ENCODE results near the gene ADCY4. TPM values are rescaled to one million over a fixed set of nuclear protein-coding genes. Genes with fewer than 3 reads are reported as not detected.

The ADCY4 gene
- total RNA-seq, 1 experiment from 2014 or later = 1.1 TPM

DNA sequence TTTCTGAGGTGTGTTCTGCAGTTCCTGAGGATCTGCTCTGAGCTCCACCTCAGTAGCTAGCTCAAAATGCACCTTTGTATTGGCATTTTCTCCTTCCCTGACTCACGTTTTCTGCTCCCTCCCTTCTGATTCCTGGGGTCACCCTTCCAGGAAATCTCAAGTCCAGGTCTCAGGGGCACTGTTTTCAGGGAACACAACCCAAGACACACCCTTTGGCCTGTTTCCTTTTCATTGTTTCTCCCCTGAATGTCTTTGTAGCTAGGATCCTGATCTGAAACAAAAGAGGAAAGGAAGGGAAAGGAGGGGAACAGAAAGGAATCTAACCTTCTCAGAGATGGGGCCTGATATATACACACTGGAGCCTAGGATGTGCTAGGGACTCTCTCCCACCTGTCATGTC, 12.3 kb upstream of the ADCY4 start:
- Mint-ChIP-seq H3K27me3 (ENCODE audit: low read depth) (peaks cover 88% of the 10 kb centered on the region), H3K36me3 (no peaks in the 10 kb centered on the region), H3K27ac (no peak overlapping the region), H3K4me1 (no peaks in the 10 kb centered on the region), H3K9me3 (no peaks in the 10 kb centered on the region), H3K4me3 (no peak overlapping the region)
- TF ChIP-seq, protein P1, sequence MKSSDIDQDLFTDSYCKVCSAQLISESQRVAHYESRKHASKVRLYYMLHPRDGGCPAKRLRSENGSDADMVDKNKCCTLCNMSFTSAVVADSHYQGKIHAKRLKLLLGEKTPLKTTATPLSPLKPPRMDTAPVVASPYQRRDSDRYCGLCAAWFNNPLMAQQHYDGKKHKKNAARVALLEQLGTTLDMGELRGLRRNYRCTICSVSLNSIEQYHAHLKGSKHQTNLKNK (CRISPR knock-in tag; IDR thresholded peaks at IDR 0.05) = no peak
- TF ChIP-seq ELF4 (CRISPR knock-in tag; IDR thresholded peaks at IDR 0.05; ENCODE audit: low read depth) (no peak), JUN (CRISPR knock-in tag; IDR thresholded peaks at IDR 0.05) (no peak), NR2C2 (CRISPR knock-in tag; IDR thresholded peaks at IDR 0.05) (no peak), CREB1 (CRISPR knock-in tag; IDR thresholded peaks at IDR 0.05) (no peak), FOXP1 (CRISPR knock-in tag; IDR thresholded peaks at IDR 0.05; ENCODE audit: borderline replicate concordance) (no peak), MYBL2 (CRISPR knock-in tag; IDR thresholded peaks at IDR 0.05) (no peak), SMAD3 (CRISPR knock-in tag; IDR thresholded peaks at IDR 0.05; ENCODE audit: borderline replicate concordance) (no peak), NR3C1 (CRISPR knock-in tag; conservative IDR thresholded peaks at IDR 0.05; ENCODE audit: low read depth) (no peak)
- TF ChIP-seq, protein P2, sequence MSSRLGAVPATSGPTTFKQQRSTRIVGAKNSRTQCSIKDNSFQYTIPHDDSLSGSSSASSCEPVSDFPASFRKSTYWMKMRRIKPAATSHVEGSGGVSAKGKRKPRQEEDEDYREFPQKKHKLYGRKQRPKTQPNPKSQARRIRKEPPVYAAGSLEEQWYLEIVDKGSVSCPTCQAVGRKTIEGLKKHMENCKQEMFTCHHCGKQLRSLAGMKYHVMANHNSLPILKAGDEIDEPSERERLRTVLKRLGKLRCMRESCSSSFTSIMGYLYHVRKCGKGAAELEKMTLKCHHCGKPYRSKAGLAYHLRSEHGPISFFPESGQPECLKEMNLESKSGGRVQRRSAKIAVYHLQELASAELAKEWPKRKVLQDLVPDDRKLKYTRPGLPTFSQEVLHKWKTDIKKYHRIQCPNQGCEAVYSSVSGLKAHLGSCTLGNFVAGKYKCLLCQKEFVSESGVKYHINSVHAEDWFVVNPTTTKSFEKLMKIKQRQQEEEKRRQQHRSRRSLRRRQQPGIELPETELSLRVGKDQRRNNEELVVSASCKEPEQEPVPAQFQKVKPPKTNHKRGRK (CRISPR knock-in tag; IDR thresholded peaks at IDR 0.05; ENCODE audit: borderline replicate concordance) = no peak
- CTCF ChIA-PET = interaction anchor here (0.9 to 4.0 kb wide), 5 partner anchors 14 to 90 kb away, joined by 3 to 43 read pairs (median 8); partner anchors contain the start of gene ADCY4
- POLR2A ChIA-PET = no interaction called here
- ATAC-seq (no peak), DNase-seq (ENCODE audit: low spot score) (no peak)

DNA sequence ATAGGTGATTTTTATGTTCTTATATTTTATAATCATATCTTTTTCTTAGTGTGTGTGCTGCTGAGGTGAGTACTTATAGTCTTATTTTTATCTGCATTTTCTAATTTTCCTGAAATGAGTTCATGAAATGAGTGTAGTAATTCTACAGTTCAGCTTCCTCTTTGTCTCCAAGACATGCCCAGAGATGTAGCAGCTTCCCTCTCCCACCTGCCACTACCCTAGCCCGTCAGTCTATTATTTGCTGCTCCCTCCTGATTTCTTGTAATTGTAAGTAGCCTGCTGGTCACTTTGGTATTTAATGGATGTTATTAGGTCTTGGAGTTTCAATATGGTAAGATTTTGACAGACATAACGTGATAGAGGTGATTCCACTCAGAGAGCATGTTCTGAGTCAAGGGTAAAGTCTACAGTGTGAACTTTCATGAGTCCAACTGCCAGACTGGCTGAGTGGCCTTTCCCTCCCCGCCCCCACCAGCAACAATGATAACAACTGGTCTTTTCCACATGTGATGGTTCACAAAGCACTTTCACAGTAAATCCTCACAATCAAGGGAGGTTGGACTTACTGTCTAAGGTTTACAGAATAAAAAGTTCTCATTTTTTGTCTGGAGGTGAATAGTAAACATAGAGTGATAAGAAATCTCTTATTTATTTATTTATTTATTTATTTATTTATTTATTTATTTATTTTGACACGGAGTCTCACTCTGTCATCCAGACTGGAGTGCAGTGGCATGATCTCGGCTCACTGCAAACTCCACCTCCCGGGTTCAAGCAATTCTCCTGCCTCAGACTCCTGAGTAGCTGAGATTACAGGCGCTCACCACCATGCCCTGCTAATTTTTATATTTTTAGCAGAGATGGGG, 9.2 kb upstream of the ADCY4 start:
- ATAC-seq = no peak
- no peaks in the 10 kb centered on the region for H3K9me3 Mint-ChIP-seq

DNA sequence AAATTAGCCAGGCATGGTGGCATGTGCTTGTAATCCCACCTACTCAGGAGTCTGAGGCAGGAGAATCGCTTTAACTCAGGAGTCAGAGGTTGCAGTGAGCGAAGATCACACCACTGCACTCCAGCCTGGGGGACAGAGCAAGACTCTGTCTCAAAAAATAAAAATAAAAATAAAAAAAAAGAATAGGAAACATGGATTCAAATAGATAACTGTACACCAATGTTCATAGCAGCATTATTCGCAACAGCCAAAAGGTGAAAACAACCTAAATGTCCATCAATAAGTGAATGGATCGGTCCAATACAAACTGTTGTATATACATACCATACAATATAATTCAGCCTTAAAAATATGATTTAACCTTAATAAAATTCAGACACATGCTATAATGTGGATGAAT, 8.0 kb upstream of the ADCY4 start:
- H3K4me3 Mint-ChIP-seq = no peak overlapping the region
- H3K27me3 Mint-ChIP-seq (ENCODE audit: low read depth) = peaks cover 89% of the 10 kb centered on the region
- no peak for DNase-seq (ENCODE audit: low spot score)
- CTCF ChIA-PET = interaction anchor here (1.1 to 17.1 kb wide), 3 partner anchors 9 to 85 kb away, joined by 3 to 518 read pairs (median 4); partner anchors contain the start of genes CBLN3 and KHNYN
- 0 out of 2 replicates have a peak, but pooled peaks cover 3% of the 10 kb centered on the region for H3K4me1 Mint-ChIP-seq
- no peak for ATAC-seq
- H3K27ac Mint-ChIP-seq = no peak overlapping the region
- POLR2A ChIA-PET = no interaction called here
- H3K36me3 Mint-ChIP-seq = no peaks in the 10 kb centered on the region
- no peaks in the 10 kb centered on the region for H3K9me3 Mint-ChIP-seq
- TF ChIP-seq SP1 (CRISPR knock-in tag; conservative IDR thresholded peaks at IDR 0.05) = no peak
- no peak for TF ChIP-seq TCF7 (CRISPR knock-in tag; IDR thresholded peaks at IDR 0.05; ENCODE audit: low read depth)
- TF ChIP-seq, protein P1 (CRISPR knock-in tag; IDR thresholded peaks at IDR 0.05) = no peak
- TF ChIP-seq GABPB1 (CRISPR knock-in tag; IDR thresholded peaks at IDR 0.05) = no peak
- TF ChIP-seq, protein P3, sequence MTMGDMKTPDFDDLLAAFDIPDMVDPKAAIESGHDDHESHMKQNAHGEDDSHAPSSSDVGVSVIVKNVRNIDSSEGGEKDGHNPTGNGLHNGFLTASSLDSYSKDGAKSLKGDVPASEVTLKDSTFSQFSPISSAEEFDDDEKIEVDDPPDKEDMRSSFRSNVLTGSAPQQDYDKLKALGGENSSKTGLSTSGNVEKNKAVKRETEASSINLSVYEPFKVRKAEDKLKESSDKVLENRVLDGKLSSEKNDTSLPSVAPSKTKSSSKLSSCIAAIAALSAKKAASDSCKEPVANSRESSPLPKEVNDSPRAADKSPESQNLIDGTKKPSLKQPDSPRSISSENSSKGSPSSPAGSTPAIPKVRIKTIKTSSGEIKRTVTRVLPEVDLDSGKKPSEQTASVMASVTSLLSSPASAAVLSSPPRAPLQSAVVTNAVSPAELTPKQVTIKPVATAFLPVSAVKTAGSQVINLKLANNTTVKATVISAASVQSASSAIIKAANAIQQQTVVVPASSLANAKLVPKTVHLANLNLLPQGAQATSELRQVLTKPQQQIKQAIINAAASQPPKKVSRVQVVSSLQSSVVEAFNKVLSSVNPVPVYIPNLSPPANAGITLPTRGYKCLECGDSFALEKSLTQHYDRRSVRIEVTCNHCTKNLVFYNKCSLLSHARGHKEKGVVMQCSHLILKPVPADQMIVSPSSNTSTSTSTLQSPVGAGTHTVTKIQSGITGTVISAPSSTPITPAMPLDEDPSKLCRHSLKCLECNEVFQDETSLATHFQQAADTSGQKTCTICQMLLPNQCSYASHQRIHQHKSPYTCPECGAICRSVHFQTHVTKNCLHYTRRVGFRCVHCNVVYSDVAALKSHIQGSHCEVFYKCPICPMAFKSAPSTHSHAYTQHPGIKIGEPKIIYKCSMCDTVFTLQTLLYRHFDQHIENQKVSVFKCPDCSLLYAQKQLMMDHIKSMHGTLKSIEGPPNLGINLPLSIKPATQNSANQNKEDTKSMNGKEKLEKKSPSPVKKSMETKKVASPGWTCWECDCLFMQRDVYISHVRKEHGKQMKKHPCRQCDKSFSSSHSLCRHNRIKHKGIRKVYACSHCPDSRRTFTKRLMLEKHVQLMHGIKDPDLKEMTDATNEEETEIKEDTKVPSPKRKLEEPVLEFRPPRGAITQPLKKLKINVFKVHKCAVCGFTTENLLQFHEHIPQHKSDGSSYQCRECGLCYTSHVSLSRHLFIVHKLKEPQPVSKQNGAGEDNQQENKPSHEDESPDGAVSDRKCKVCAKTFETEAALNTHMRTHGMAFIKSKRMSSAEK (CRISPR knock-in tag; IDR thresholded peaks at IDR 0.05; ENCODE audit: borderline replicate concordance) = no peak
- no peak for TF ChIP-seq ZNF219 (CRISPR knock-in tag; IDR thresholded peaks at IDR 0.05; ENCODE audit: borderline replicate concordance)

More for the DNA sequence above, 9.2 kb upstream of the ADCY4 start:
- H3K4me3 Mint-ChIP-seq = no peak overlapping the region
- ChIA-PET CTCF (interaction anchor here (1.1 to 4.0 kb wide), 4 partner anchors 10 to 93 kb away, joined by 3 to 43 read pairs (median 10); partner anchors contain the start of gene ADCY4), POLR2A (no interaction called here)
- peaks cover 88% of the 10 kb centered on the region for H3K27me3 Mint-ChIP-seq (ENCODE audit: low read depth)
- H3K4me1 Mint-ChIP-seq = 0 out of 2 replicates have a peak, but pooled peaks cover 3% of the 10 kb centered on the region
- TF ChIP-seq ELF4 (CRISPR knock-in tag; IDR thresholded peaks at IDR 0.05; ENCODE audit: low read depth) (no peak), ZNF416 (CRISPR knock-in tag; IDR thresholded peaks at IDR 0.05) (no peak), TEAD4 (CRISPR knock-in tag; IDR thresholded peaks at IDR 0.05) (no peak), ATF1 (CRISPR knock-in tag; IDR thresholded peaks at IDR 0.05) (no peak), SP1 (CRISPR knock-in tag; conservative IDR thresholded peaks at IDR 0.05) (no peak), EMX1 (CRISPR knock-in tag; IDR thresholded peaks at IDR 0.05) (no peak), SMAD3 (CRISPR knock-in tag; IDR thresholded peaks at IDR 0.05; ENCODE audit: borderline replicate concordance) (no peak), RORB (CRISPR knock-in tag; IDR thresholded peaks at IDR 0.05) (no peak), NFE2L1 (CRISPR knock-in tag; IDR thresholded peaks at IDR 0.05) (no peak), FOXK1 (CRISPR knock-in tag; IDR thresholded peaks at IDR 0.05) (no peak), ZNF263 (CRISPR knock-in tag; IDR thresholded peaks at IDR 0.05; ENCODE audit: low read depth) (no peak), ZBTB21 (CRISPR knock-in tag; IDR thresholded peaks at IDR 0.05; ENCODE audit: borderline replicate concordance) (no peak), CREB1 (CRISPR knock-in tag; IDR thresholded peaks at IDR 0.05) (no peak), OVOL2 (CRISPR knock-in tag; IDR thresholded peaks at IDR 0.05; ENCODE audit: borderline replicate concordance) (no peak), ZNF671 (CRISPR knock-in tag; IDR thresholded peaks at IDR 0.05) (no peak)
- TF ChIP-seq, protein P2 (CRISPR knock-in tag; IDR thresholded peaks at IDR 0.05; ENCODE audit: borderline replicate concordance) = no peak
- TF ChIP-seq, protein P4, sequence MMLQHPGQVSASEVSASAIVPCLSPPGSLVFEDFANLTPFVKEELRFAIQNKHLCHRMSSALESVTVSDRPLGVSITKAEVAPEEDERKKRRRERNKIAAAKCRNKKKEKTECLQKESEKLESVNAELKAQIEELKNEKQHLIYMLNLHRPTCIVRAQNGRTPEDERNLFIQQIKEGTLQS (CRISPR knock-in tag; conservative IDR thresholded peaks at IDR 0.05) = no peak
- DNase-seq (ENCODE audit: low spot score) = no peak
- no peaks in the 10 kb centered on the region for H3K36me3 Mint-ChIP-seq
- H3K27ac Mint-ChIP-seq = no peak overlapping the region

Measured in WTC11 (cell line).